T47D (cell line): ENCODE data around the gene DDX25.
"Not testable (repeated sequence)": the region's sequence is repeated elsewhere in the genome, so short reads cannot be mapped to it uniquely, and the experiment has no call there.

Source experiments
- DNase-seq, 2 experiments: peaks; one replicate each; pipeline versions ENCODE4 v3.0.0 to v3.0.0-alpha.2; 2011 to 2012; ENCODE audit warnings: low read depth in 1 of 2, low spot score in 1 of 2
- JUND ChIP-seq: IDR thresholded peaks from 2 replicates; pipeline ENCODE4 v1.6.1; 2012; ENCODE audit warnings: low read depth
- in situ Hi-C: cut with HindIII; loops from 2 replicates; pipeline ENCODE4 v1.10.0; 2016; ENCODE audit warnings: low sequenced_read_pairs, low pct_unique_long_range_greater_than_20kb

The DDX25 gene

GRCh38 chr11:125903711-125904659 is at the start of gene DDX25:
TSS of gene DDX25 (plus strand) at chr11:125904508. CDS start at chr11:125904518, 10 bp downstream.
- TF ChIP-seq JUND, result no peak
- DNase-seq, result no peak
- in situ Hi-C loops, result loop anchor here (25.0 kb wide), 1 partner anchor 283 kb away; no protein-coding TSS in a partner anchor

- in situ Hi-C loops, result not testable (repeated sequence)
These were observed 46.6 kb upstream of the DDX25 start for GRCh38 chr11:125857670-125858069.

GRCh38 chr11:125862786-125863185 is 41.5 kb upstream of the DDX25 start:
- in situ Hi-C loops, DNase-seq: not testable (repeated sequence)

More at GRCh38 chr11:125857670-125858069, 46.6 kb upstream of the DDX25 start:
- peak in 1 of 2 experiments; percentile 88 for DNase-seq

- DNase-seq, in situ Hi-C loops: not testable (repeated sequence)
These were observed 39.0 kb upstream of the DDX25 start for GRCh38 chr11:125865354-125865753.

GRCh38 chr11:125869521-125869920 is 34.8 kb upstream of the DDX25 start:
- in situ Hi-C loops, result no loop called here
- no peak for TF ChIP-seq JUND
- peak in 1 of 2 experiments; percentile 57 for DNase-seq

- no peak for TF ChIP-seq JUND
- DNase-seq, result peak; percentile 52 to 77
- in situ Hi-C loops, result no loop called here
These were observed 32.7 kb upstream of the DDX25 start for GRCh38 chr11:125871391-125872137.

- in situ Hi-C loops, result no loop called here
- DNase-seq, result no peak
- no peak for TF ChIP-seq JUND
These were observed 32.2 kb upstream of the DDX25 start for GRCh38 chr11:125872138-125872491.

GRCh38 chr11:125873881-125874555 is 30.3 kb upstream of the DDX25 start:
- no peak for DNase-seq
- in situ Hi-C loops, result no loop called here
- no peak for TF ChIP-seq JUND

- in situ Hi-C loops, result no loop called here
- TF ChIP-seq JUND, result no peak
- DNase-seq, result peak; percentile 84 to 91
These were observed 29.7 kb upstream of the DDX25 start for GRCh38 chr11:125874556-125875124.

GRCh38 chr11:125881291-125881690 is 23.0 kb upstream of the DDX25 start:
- in situ Hi-C loops, result no loop called here
- no peak for DNase-seq
- no peak for TF ChIP-seq JUND

GRCh38 chr11:125883375-125883774 is 20.9 kb upstream of the DDX25 start:
- TF ChIP-seq JUND, result no peak
- in situ Hi-C loops, result no loop called here
- no peak for DNase-seq

GRCh38 chr11:125886997-125887372 is 17.3 kb upstream of the DDX25 start:
- DNase-seq, result peak in 1 of 2 experiments; percentile 82
- TF ChIP-seq JUND, result no peak
- in situ Hi-C loops, result no loop called here
